BE2C (cell line): Measurements from ENCODE around the gene NXNL2.

ENCODE experiments used
- DNase-seq: peaks from one replicate; pipeline ENCODE4 v3.0.0-alpha.2; 2020
- H3K27me3 ChIP-seq: fragments of 250-450 bp; sonication (Bioruptor Pico); 2 replicates; pipeline ENCODE4 v1.5.1; 2020; ENCODE audit warnings: mild to moderate bottlenecking
- H3K36me3 ChIP-seq: fragments of 250-450 bp; sonication (Bioruptor Pico); 2 replicates; pipeline ENCODE4 v1.5.1; 2020; ENCODE audit warnings: mild to moderate bottlenecking
- H3K4me1 ChIP-seq: fragments of 250-450 bp; sonication (Bioruptor Pico); 2 replicates; pipeline ENCODE4 v1.5.1; 2020
- H3K4me3 ChIP-seq: 2 replicates; pipeline ENCODE4 v1.5.1; 2011; ENCODE audit warnings: low read depth, low read length
- H3K9me3 ChIP-seq: fragments of 250-450 bp; sonication (Bioruptor Pico); 2 replicates; pipeline ENCODE4 v1.5.1; 2020
- TF ChIP-seq, protein P1 (sequence below): IDR thresholded peaks from 2 replicates; pipeline ENCODE4 v1.5.1; 2012; ENCODE audit warnings: mild to moderate bottlenecking, low read depth, low read length

The NXNL2 gene

DNA sequence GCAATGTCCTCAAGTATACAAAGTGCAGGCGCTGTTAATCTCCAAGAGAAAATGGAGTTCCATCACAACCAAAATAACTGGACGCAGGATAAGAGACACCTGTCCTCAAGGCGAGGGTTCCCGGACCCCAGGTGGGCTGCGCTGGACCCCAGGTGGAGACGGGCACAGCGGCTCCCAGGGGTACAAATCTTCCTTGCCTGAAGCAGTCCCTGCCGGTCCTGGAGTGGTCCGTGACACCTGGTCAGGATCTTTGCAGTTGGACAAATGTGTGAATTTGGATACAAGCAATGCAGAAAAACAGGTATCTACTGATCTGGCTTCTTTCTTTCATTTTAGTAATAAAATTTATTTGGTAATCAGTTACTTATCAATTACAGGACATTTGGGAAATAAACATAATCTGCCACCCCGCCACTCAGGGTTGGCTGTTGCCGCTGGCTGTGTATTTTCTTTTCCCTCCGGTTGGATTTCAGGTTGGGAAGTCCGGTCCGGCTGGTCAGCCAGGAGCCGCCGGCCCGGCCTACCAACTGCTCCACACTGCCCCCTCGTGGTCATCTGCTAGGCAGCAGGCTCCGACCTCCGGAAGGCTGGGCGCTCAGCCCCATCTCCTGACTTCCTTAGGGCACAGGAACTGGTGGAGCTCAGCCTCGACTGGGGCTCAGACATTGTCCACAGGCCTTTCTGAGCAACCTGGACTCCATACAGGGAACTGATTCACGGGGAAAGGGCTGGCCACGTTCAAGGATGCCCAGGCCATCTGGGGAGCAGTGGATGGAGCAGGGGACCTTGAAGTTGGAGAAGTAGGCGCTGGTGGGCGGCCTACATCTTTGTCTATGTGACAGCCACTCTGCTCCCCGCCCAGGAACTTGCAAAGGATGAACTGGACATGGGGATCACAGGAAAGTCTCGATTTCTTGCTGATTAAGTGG is 43.4 kb downstream of the NXNL2 start:
- TF ChIP-seq, protein P1, sequence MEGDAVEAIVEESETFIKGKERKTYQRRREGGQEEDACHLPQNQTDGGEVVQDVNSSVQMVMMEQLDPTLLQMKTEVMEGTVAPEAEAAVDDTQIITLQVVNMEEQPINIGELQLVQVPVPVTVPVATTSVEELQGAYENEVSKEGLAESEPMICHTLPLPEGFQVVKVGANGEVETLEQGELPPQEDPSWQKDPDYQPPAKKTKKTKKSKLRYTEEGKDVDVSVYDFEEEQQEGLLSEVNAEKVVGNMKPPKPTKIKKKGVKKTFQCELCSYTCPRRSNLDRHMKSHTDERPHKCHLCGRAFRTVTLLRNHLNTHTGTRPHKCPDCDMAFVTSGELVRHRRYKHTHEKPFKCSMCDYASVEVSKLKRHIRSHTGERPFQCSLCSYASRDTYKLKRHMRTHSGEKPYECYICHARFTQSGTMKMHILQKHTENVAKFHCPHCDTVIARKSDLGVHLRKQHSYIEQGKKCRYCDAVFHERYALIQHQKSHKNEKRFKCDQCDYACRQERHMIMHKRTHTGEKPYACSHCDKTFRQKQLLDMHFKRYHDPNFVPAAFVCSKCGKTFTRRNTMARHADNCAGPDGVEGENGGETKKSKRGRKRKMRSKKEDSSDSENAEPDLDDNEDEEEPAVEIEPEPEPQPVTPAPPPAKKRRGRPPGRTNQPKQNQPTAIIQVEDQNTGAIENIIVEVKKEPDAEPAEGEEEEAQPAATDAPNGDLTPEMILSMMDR, result peak; percentile 93
- no peaks in the 10 kb centered on the region for H3K36me3 ChIP-seq
- H3K27me3 ChIP-seq, result no peaks in the 10 kb centered on the region
- no peaks in the 10 kb centered on the region for H3K9me3 ChIP-seq
- H3K4me1 ChIP-seq, result no peaks in the 10 kb centered on the region
- H3K4me3 ChIP-seq, result peak overlapping the region; percentile 21; the same call in 1 of the 2 replicates
- DNase-seq, result peak; percentile 81

- no peak for DNase-seq
- TF ChIP-seq, protein P1, result no peak
- H3K9me3 ChIP-seq, result no peaks in the 10 kb centered on the region
- H3K4me3 ChIP-seq, result no peak overlapping the region
- no peaks in the 10 kb centered on the region for H3K36me3 ChIP-seq
- no peaks in the 10 kb centered on the region for H3K4me1 ChIP-seq
- H3K27me3 ChIP-seq, result no peaks in the 10 kb centered on the region
These were observed 44.2 kb downstream of the NXNL2 start for GRCh38 chr9:88579050-88579715.

- H3K4me3 ChIP-seq, result no peak overlapping the region
These were observed 46.0 kb downstream of the NXNL2 start for GRCh38 chr9:88580961-88581360.

DNA sequence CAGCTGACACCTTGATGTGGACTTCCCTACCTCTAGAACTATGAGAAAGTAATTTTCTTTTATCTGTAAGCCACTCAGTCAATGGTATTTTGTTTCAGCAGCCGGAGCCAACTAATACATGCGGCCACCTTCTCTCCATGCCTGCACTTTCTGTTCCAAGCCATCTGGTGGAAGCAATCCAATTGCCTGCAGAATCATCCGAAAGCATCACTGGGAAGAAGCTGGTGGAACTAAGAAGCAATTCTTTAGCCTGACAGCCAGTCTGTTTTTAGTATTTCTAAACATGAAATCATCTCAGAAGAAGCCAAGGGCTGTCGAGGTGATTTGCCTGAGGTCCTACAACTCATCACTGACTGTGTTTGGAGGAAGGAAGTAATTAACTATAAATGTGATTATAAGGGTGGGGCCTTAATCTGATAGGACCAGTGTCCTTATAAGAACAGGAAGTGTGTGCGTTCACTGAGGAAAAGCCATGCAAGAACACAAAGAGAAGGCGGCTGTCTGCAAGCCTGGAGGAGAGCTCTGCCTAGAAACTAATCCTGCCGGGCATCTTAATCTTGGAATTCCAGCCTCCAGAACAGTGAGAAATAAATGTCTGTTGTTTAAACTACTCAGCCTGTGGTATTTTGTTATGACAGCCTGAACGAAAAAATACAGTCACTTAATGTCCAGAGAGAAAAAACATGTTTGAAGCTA is 49.1 kb downstream of the NXNL2 start:
- no peaks in the 10 kb centered on the region for H3K27me3 ChIP-seq
- no peak for DNase-seq
- no peaks in the 10 kb centered on the region for H3K9me3 ChIP-seq
- H3K4me1 ChIP-seq, result no peaks in the 10 kb centered on the region
- TF ChIP-seq, protein P1, result no peak
- no peak overlapping the region for H3K4me3 ChIP-seq
- H3K36me3 ChIP-seq, result no peaks in the 10 kb centered on the region

More at GRCh38 chr9:88580961-88581360, 46.0 kb downstream of the NXNL2 start:
- Histone ChIP-seq H3K9me3 (no peaks in the 10 kb centered on the region), H3K36me3 (no peaks in the 10 kb centered on the region), H3K27me3 (no peaks in the 10 kb centered on the region), H3K4me1 (no peaks in the 10 kb centered on the region)
- DNase-seq, result no peak
- TF ChIP-seq, protein P1, result no peak

DNA sequence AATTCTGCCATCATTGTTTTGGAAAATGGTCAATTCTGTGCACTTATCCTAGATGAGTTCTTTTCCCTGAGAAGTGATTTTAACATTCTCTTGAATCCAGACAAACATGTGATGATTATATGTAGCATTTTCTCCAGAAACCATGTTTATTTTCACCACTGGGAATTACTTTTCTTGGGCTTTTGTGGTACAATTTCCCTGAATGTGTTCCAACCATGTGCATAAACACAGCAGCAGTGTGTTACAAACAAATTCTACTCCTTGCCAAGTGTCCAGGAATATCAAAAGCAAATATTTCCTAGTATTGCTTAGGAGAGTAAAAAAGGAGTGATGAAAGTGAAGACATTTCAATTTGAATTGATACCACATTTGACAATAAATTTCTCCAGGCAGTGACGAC is 50.4 kb downstream of the NXNL2 start:
- Histone ChIP-seq H3K36me3 (no peaks in the 10 kb centered on the region), H3K9me3 (no peaks in the 10 kb centered on the region), H3K27me3 (no peaks in the 10 kb centered on the region), H3K4me1 (no peaks in the 10 kb centered on the region), H3K4me3 (no peak overlapping the region)
- TF ChIP-seq, protein P1, result no peak
- DNase-seq, result no peak
